GM13976 (cell line): ENCODE measurements around the gene MYO18A.

Experiments
- DNase-seq: peaks from one replicate; pipeline ENCODE4 v3.0.0; 2012; ENCODE audit warnings: low spot score
- in situ Hi-C: fragments of 300-500 bp; cut with MboI; formaldehyde crosslinking; loops from one replicate; pipeline ENCODE4 v1.12.0; 2022; ENCODE audit warnings: low sequenced_read_pairs, mixed read lengths, inconsistent platforms; ENCODE audit not compliant: unreplicated experiment
- TF ChIP-seq, protein P1 (sequence below): IDR thresholded peaks from 2 replicates; pipeline ENCODE4 v1.5.1; 2012; ENCODE audit warnings: borderline replicate concordance, mild to moderate bottlenecking; ENCODE audit not compliant: insufficient read depth; ENCODE audit errors: extremely low read depth, missing control alignments, control extremely low read depth

The MYO18A gene

DNA sequence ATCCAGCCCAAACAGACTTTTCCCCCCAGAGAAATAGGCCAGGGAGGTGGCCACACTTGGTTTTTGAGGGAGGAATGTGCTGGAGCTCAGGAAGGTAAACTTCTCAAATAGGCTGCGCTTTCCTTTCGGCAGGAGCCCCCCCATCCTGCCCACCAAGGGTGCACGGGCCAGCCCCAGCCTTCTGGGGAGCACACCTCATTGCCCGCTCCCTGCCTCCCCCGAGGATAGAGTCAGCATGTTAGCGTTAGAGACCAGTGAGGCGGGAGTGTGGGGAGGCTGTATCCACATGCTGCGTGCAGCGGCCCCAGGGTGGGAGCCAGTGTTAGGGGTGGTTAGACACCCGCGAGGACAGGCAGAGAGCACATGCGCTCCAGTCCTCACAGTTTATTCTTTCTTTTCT lies 95.0 kb downstream of the MYO18A start:
- DNase-seq, result no peak
- in situ Hi-C loops, result no loop called here
- TF ChIP-seq, protein P1, sequence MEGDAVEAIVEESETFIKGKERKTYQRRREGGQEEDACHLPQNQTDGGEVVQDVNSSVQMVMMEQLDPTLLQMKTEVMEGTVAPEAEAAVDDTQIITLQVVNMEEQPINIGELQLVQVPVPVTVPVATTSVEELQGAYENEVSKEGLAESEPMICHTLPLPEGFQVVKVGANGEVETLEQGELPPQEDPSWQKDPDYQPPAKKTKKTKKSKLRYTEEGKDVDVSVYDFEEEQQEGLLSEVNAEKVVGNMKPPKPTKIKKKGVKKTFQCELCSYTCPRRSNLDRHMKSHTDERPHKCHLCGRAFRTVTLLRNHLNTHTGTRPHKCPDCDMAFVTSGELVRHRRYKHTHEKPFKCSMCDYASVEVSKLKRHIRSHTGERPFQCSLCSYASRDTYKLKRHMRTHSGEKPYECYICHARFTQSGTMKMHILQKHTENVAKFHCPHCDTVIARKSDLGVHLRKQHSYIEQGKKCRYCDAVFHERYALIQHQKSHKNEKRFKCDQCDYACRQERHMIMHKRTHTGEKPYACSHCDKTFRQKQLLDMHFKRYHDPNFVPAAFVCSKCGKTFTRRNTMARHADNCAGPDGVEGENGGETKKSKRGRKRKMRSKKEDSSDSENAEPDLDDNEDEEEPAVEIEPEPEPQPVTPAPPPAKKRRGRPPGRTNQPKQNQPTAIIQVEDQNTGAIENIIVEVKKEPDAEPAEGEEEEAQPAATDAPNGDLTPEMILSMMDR, result no peak

GRCh38 chr17:29084541-29085146 lies 95.6 kb downstream of the MYO18A start:
- in situ Hi-C loops, result no loop called here
- no peak for DNase-seq
- TF ChIP-seq, protein P1, result no peak

DNA sequence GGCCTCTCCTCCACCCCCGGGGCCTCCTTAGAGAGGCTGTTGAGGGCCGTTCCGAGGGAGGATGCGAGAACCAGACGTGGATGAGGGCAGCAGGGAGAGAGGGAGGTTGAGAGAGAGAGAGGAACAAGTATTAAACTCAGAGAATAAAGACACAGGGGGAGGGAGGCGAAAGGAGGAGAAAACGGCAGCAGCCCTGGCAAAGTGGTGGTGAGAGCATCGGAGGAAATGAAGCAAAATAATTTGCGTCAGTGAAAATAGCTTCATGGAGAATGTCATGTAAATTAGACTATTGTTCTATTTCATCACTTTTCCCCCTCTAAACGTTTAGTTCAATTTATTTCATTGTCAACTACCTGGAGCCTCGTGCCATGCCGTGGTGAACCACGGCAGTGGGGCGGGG lies 99.2 kb downstream of the MYO18A start:
- in situ Hi-C loops, result no loop called here
- DNase-seq, result no peak
- TF ChIP-seq, protein P1, result no peak

- in situ Hi-C loops, result no loop called here
- TF ChIP-seq, protein P1, result no peak
- no peak for DNase-seq
Observed at GRCh38 chr17:29080323-29080722, 99.9 kb downstream of the MYO18A start.

DNA sequence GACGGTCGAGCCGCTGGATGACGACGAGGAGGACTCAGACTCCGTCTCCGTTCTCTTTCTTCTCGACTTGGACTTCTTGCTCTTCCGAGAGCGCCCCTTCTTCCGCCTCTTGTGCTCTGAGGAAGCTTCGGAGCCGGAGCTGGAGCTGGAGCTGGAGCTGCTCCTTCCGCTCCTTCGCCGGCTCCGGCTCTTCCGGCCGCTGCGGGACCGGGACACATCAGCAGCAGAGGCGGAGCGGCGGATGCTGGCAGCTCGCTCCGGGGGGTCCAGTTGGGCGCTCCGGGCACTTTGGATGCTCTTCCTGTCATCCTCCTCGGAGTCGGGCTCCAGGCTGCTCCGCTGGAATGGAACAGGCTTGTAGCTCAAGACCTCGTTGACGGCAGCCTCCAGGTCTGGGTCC lies 100.3 kb downstream of the MYO18A start:
- TF ChIP-seq, protein P1, result no peak
- in situ Hi-C loops, result no loop called here
- no peak for DNase-seq

DNA sequence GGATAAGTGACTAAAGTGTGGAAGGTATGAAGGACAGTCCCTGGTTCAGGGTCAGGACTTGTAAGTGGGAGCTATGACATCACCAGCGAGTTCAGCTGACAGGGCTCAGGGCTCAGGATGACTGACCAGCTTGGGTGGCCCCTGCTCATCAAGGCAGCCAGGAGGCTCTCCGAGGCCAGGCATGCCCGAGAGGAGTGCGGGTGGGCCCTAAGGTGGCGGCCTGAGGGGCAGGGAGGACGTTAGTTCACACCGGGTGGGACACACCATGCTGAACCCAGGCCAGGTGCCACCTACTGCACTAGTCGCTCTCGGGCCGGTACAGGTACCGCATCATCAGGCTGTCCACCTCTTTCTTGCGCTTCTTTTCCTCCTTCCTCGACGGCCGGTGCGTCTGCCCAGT lies 100.8 kb downstream of the MYO18A start:
- DNase-seq, result no peak
- TF ChIP-seq, protein P1, result no peak
- in situ Hi-C loops, result no loop called here
